ENCODE data around the gene COX14.
"Not testable (repeated sequence)": the region's sequence is repeated elsewhere in the genome, so short reads cannot be mapped to it uniquely, and the experiment has no call there.

Gene COX14

GRCh38 chr12:50142993-50143392, 31.0 kb downstream of the COX14 start:
- DNase-seq (ENCODE audit: extremely low read depth, insufficient read length) = no peak
- Histone ChIP-seq H3K27me3 (replicated peaks; ENCODE audit: control insufficient read depth, insufficient read depth, low read length) (no peaks in the 10 kb centered on the region), H3K36me3 (ENCODE audit: control insufficient read depth, insufficient read depth, low read length) (no peaks in the 10 kb centered on the region; the same call in none of the 2 replicates), H3K4me3 (replicated peaks; ENCODE audit: low read depth, low read length) (no peak overlapping the region)
- no peak for TF ChIP-seq CTCF (IDR thresholded peaks at IDR 0.05; ENCODE audit: insufficient read depth, low read length, poor library complexity, severe bottlenecking)

- Histone ChIP-seq H3K36me3 (ENCODE audit: control insufficient read depth, insufficient read depth, low read length) (no peaks in the 10 kb centered on the region; the same call in none of the 2 replicates), H3K4me3 (replicated peaks; ENCODE audit: low read depth, low read length) (no peak overlapping the region), H3K27me3 (replicated peaks; ENCODE audit: control insufficient read depth, insufficient read depth, low read length) (no peaks in the 10 kb centered on the region)
- TF ChIP-seq CTCF (IDR thresholded peaks at IDR 0.05; ENCODE audit: insufficient read depth, low read length, poor library complexity, severe bottlenecking) = no peak
- no peak for DNase-seq (ENCODE audit: extremely low read depth, insufficient read length)
Measured at GRCh38 chr12:50145439-50145838, 33.4 kb downstream of the COX14 start.

GRCh38 chr12:50147281-50147680, 35.2 kb downstream of the COX14 start:
- DNase-seq (ENCODE audit: extremely low read depth, insufficient read length) = no peak
- no peaks in the 10 kb centered on the region; the same call in 1 of the 2 replicates for H3K36me3 ChIP-seq (ENCODE audit: control insufficient read depth, insufficient read depth, low read length)
- no peaks in the 10 kb centered on the region for H3K27me3 ChIP-seq (replicated peaks; ENCODE audit: control insufficient read depth, insufficient read depth, low read length)
- no peak overlapping the region for H3K4me3 ChIP-seq (replicated peaks; ENCODE audit: low read depth, low read length)
- no peak for TF ChIP-seq CTCF (IDR thresholded peaks at IDR 0.05; ENCODE audit: insufficient read depth, low read length, poor library complexity, severe bottlenecking)

GRCh38 chr12:50148011-50148410, 36.0 kb downstream of the COX14 start:
- H3K4me3 ChIP-seq (replicated peaks; ENCODE audit: low read depth, low read length) = not testable (repeated sequence)

GRCh38 chr12:50149311-50149710, 37.3 kb downstream of the COX14 start:
- H3K4me3 ChIP-seq (replicated peaks; ENCODE audit: low read depth, low read length) = no peak overlapping the region
- H3K36me3 ChIP-seq (ENCODE audit: control insufficient read depth, insufficient read depth, low read length) = no peaks in the 10 kb centered on the region
- TF ChIP-seq CTCF (IDR thresholded peaks at IDR 0.05; ENCODE audit: insufficient read depth, low read length, poor library complexity, severe bottlenecking) = no peak
- H3K27me3 ChIP-seq (replicated peaks; ENCODE audit: control insufficient read depth, insufficient read depth, low read length) = no peaks in the 10 kb centered on the region
- DNase-seq (ENCODE audit: extremely low read depth, insufficient read length) = no peak

More at GRCh38 chr12:50148011-50148410, 36.0 kb downstream of the COX14 start:
- DNase-seq (ENCODE audit: extremely low read depth, insufficient read length); H3K27me3 ChIP-seq (replicated peaks; ENCODE audit: control insufficient read depth, insufficient read depth, low read length); H3K36me3 ChIP-seq (ENCODE audit: control insufficient read depth, insufficient read depth, low read length): not testable (repeated sequence)

GRCh38 chr12:50151047-50151687, 39.1 kb downstream of the COX14 start:
- TF ChIP-seq CTCF (IDR thresholded peaks at IDR 0.05; ENCODE audit: insufficient read depth, low read length, poor library complexity, severe bottlenecking) = no peak
- Histone ChIP-seq H3K36me3 (ENCODE audit: control insufficient read depth, insufficient read depth, low read length) (no peaks in the 10 kb centered on the region), H3K4me3 (replicated peaks; ENCODE audit: low read depth, low read length) (no peak overlapping the region), H3K27me3 (replicated peaks; ENCODE audit: control insufficient read depth, insufficient read depth, low read length) (no peaks in the 10 kb centered on the region)
- DNase-seq (ENCODE audit: extremely low read depth, insufficient read length) = no peak

- H3K4me3 ChIP-seq (replicated peaks; ENCODE audit: low read depth, low read length); H3K36me3 ChIP-seq (ENCODE audit: control insufficient read depth, insufficient read depth, low read length); DNase-seq (ENCODE audit: extremely low read depth, insufficient read length); H3K27me3 ChIP-seq (replicated peaks; ENCODE audit: control insufficient read depth, insufficient read depth, low read length): not testable (repeated sequence)
Measured at GRCh38 chr12:50154947-50155346, 42.9 kb downstream of the COX14 start.

All from GM06990 (cell line).